Measurements from ENCODE around the gene PCNX1.
"Not testable (repeated sequence)": the region's sequence is repeated elsewhere in the genome, so short reads cannot be mapped to it uniquely, and the experiment has no call there.

- TF ChIP-seq CTCF (tag by site-specific recombination; IDR thresholded peaks at IDR 0.05); ZNF324 (tag by site-specific recombination; IDR thresholded peaks at IDR 0.05); ZNF629 (tag by site-specific recombination; IDR thresholded peaks at IDR 0.05); ZBTB48 (tag by site-specific recombination; IDR thresholded peaks at IDR 0.05); HOXA7 (CRISPR knock-in tag; IDR thresholded peaks at IDR 0.05; ENCODE audit: borderline replicate concordance); WT1 (tag by site-specific recombination; IDR thresholded peaks at IDR 0.05); ZBTB21 (tag by site-specific recombination; IDR thresholded peaks at IDR 0.05); ZSCAN18 (tag by site-specific recombination; IDR thresholded peaks at IDR 0.05); ZBTB7A (tag by site-specific recombination; IDR thresholded peaks at IDR 0.05; ENCODE audit: low read depth); ZNF202 (tag by site-specific recombination; IDR thresholded peaks at IDR 0.05; ENCODE audit: borderline replicate concordance); ZNF639 (tag by site-specific recombination; IDR thresholded peaks at IDR 0.05): not testable (repeated sequence)
Observed at GRCh38 chr14:70942721-70943120, 35.5 kb downstream of the PCNX1 start.

All from HEK293 (cell line).